Mesenchymal stem cell (in vitro differentiated cells and primary cell): ENCODE measurements around the gene SLC6A17.

ENCODE experiments used
- DNase-seq: peaks from one replicate; pipeline ENCODE4 v3.0.0-alpha.2; 2013
- H2AFZ ChIP-seq: one replicate; pipeline ENCODE4 v1.6.1; 2013; ENCODE audit warnings: low read depth, mild to moderate bottlenecking, control low read depth, inconsistent platforms, low read length, moderate library complexity
- H2AK5ac ChIP-seq: 2 replicates; pipeline ENCODE4 v1.6.1; 2013; ENCODE audit warnings: low read length, moderate library complexity, mild to moderate bottlenecking, inconsistent platforms; ENCODE audit not compliant: severe bottlenecking
- H2BK120ac ChIP-seq: one replicate; pipeline ENCODE4 v1.6.1; 2013; ENCODE audit warnings: low read depth, mild to moderate bottlenecking, inconsistent platforms, low read length, moderate library complexity
- H2BK12ac ChIP-seq, 2 experiments: one replicate each; pipeline ENCODE4 v1.6.1; 2013; ENCODE audit warnings: inconsistent platforms in 2 of 2, low read length in 2 of 2, mild to moderate bottlenecking in 2 of 2, moderate library complexity in 2 of 2, control low read depth in 1 of 2
- H2BK15ac ChIP-seq: one replicate; pipeline ENCODE4 v1.6.1; 2013; ENCODE audit warnings: mild to moderate bottlenecking, low read depth, inconsistent platforms; ENCODE audit not compliant: poor library complexity, severe bottlenecking
- H2BK5ac ChIP-seq: 2 replicates; pipeline ENCODE4 v1.6.1; 2013; ENCODE audit warnings: low read depth, mild to moderate bottlenecking, low read length, control low read depth, inconsistent platforms; ENCODE audit not compliant: poor library complexity, severe bottlenecking
- H3K14ac ChIP-seq, 2 experiments: one replicate each; pipeline ENCODE4 v1.6.1; 2013; ENCODE audit warnings: inconsistent platforms in 2 of 2, low read length in 2 of 2, control low read depth in 1 of 2, mild to moderate bottlenecking in 1 of 2, moderate library complexity in 1 of 2
- H3K18ac ChIP-seq, 2 experiments: one replicate each; pipeline ENCODE4 v1.6.1; 2013; ENCODE audit warnings: inconsistent platforms in 2 of 2, low read length in 2 of 2, control low read depth in 1 of 2, low read depth in 1 of 2, mild to moderate bottlenecking in 1 of 2
- H3K23ac ChIP-seq, 2 experiments: one replicate each; pipeline ENCODE4 v1.6.1; 2013; ENCODE audit warnings: inconsistent platforms in 2 of 2, low read length in 2 of 2, mild to moderate bottlenecking in 2 of 2, moderate library complexity in 2 of 2, control low read depth in 1 of 2
- H3K27ac ChIP-seq: 2 replicates; pipeline ENCODE4 v1.5.1; 2013; ENCODE audit warnings: mild to moderate bottlenecking, moderate library complexity, low read length, control low read depth, inconsistent platforms; ENCODE audit not compliant: poor library complexity, severe bottlenecking
- H3K27me3 ChIP-seq, 2 experiments: 2 replicates each; pipeline versions ENCODE4 v1.6.1 to v1.7.0; 2013; ENCODE audit warnings: low read length in 2 of 2, mild to moderate bottlenecking in 2 of 2, moderate library complexity in 2 of 2, control low read depth in 1 of 2, inconsistent platforms in 1 of 2; ENCODE audit not compliant: control insufficient read depth in 1 of 2, insufficient read depth in 1 of 2
- H3K36me3 ChIP-seq, 2 experiments: 2 replicates each; pipeline versions ENCODE4 v1.6.1 to v1.7.0; 2013; ENCODE audit warnings: low read length in 2 of 2, control low read depth in 1 of 2, inconsistent platforms in 1 of 2, low read depth in 1 of 2, mild to moderate bottlenecking in 1 of 2; ENCODE audit not compliant: insufficient read depth in 2 of 2, control insufficient read depth in 1 of 2
- H3K4ac ChIP-seq, 2 experiments: one replicate each; pipeline ENCODE4 v1.6.1; 2013; ENCODE audit warnings: inconsistent platforms in 2 of 2, low read length in 2 of 2, mild to moderate bottlenecking in 2 of 2, moderate library complexity in 2 of 2, control low read depth in 1 of 2, low read depth in 1 of 2
- H3K4me1 ChIP-seq: 2 replicates; pipeline ENCODE4 v1.6.1; 2013; ENCODE audit warnings: low read depth, low read length, control low read depth; ENCODE audit not compliant: control insufficient read depth, insufficient read depth
- H3K4me2 ChIP-seq: 2 replicates; pipeline ENCODE4 v1.6.1; 2013; ENCODE audit warnings: low read length, mild to moderate bottlenecking, inconsistent platforms; ENCODE audit not compliant: poor library complexity, severe bottlenecking
- H3K4me3 ChIP-seq, 2 experiments: 2 replicates each; pipeline versions ENCODE4 v1.5.1 to v1.7.0; 2013; ENCODE audit warnings: low read length in 2 of 2, mild to moderate bottlenecking in 2 of 2, control low read depth in 1 of 2, low read depth in 1 of 2; ENCODE audit not compliant: insufficient read depth in 1 of 2
- H3K79me1 ChIP-seq: replicated peaks from 2 replicates; pipeline ENCODE4 v1.6.1; 2013; ENCODE audit warnings: mild to moderate bottlenecking, control low read depth, low read length, inconsistent platforms; ENCODE audit not compliant: poor library complexity, severe bottlenecking
- H3K9ac ChIP-seq: 2 replicates; pipeline ENCODE4 v1.7.0; 2013; ENCODE audit warnings: mild to moderate bottlenecking, low read length, moderate library complexity
- H3K9me3 ChIP-seq: 2 replicates; pipeline ENCODE4 v1.7.0; 2013; ENCODE audit warnings: mild to moderate bottlenecking, low read length; ENCODE audit not compliant: control insufficient read depth
- H4K8ac ChIP-seq: one replicate; pipeline ENCODE4 v1.6.1; 2013; ENCODE audit warnings: inconsistent platforms, mild to moderate bottlenecking, low read length, moderate library complexity
- H4K91ac ChIP-seq: one replicate; pipeline ENCODE4 v1.6.1; 2013; ENCODE audit warnings: mild to moderate bottlenecking, low read length, inconsistent platforms
- WGBS: methylation state at CpG from one replicate; pipeline ENCODE4 v1.1.7; 2013; ENCODE audit warnings: mixed read lengths; 5-methylcytosine and 5-hydroxymethylcytosine counted together

The SLC6A17 gene

GRCh38 chr1:110220324-110220723 is 70.0 kb downstream of the SLC6A17 start:
- Histone ChIP-seq H3K14ac (no peak overlapping the region), H3K36me3 (peaks cover 0 to 49% of the 10 kb centered on the region in 2 experiments), H3K4me3 (no peak overlapping the region), H3K18ac (no peak overlapping the region), H3K23ac (no peak overlapping the region), H2BK120ac (no peak overlapping the region), H2BK15ac (no peak overlapping the region), H2BK12ac (no peak overlapping the region), H3K4me2 (no peak overlapping the region), H2AK5ac (no peak overlapping the region), H3K4me1 (peaks cover 2% of the 10 kb centered on the region), H3K27ac (no peak overlapping the region), H3K4ac (no peak overlapping the region), H3K27me3 (peaks cover 0 to 56% of the 10 kb centered on the region in 2 experiments), H2BK5ac (no peak overlapping the region), H3K9me3 (no peaks in the 10 kb centered on the region), H4K91ac (no peak overlapping the region), H3K79me1 (no peaks in the 10 kb centered on the region), H3K9ac (no peak overlapping the region), H2AFZ (no peak overlapping the region), H4K8ac (no peak overlapping the region)
- WGBS, result 75% methylated on average over 5 of the region's 5 CpGs
- no peak for DNase-seq

- Histone ChIP-seq H2BK120ac (no peak overlapping the region), H3K4me2 (no peak overlapping the region), H3K27me3 (peaks cover 0 to 48% of the 10 kb centered on the region in 2 experiments), H3K27ac (no peak overlapping the region), H2BK15ac (no peak overlapping the region), H3K23ac (no peak overlapping the region), H4K8ac (no peak overlapping the region), H3K9me3 (no peaks in the 10 kb centered on the region), H3K4ac (no peak overlapping the region), H4K91ac (no peak overlapping the region), H2AK5ac (no peak overlapping the region), H3K4me1 (peaks cover 2% of the 10 kb centered on the region), H3K4me3 (no peak overlapping the region), H2AFZ (no peak overlapping the region), H2BK12ac (no peak overlapping the region), H3K18ac (no peak overlapping the region), H3K79me1 (no peaks in the 10 kb centered on the region), H2BK5ac (no peak overlapping the region), H3K9ac (no peak overlapping the region), H3K36me3 (peaks cover 0 to 53% of the 10 kb centered on the region in 2 experiments), H3K14ac (no peak overlapping the region)
- no peak for DNase-seq
- 83% methylated on average over 4 of the region's 4 CpGs for WGBS
Observed at GRCh38 chr1:110221119-110221518, 70.8 kb downstream of the SLC6A17 start.

- no peak overlapping the region for H2AK5ac ChIP-seq
- no peak overlapping the region for H3K4ac ChIP-seq
- H3K23ac ChIP-seq, result no peak overlapping the region
- no peak overlapping the region for H4K8ac ChIP-seq
- no peak overlapping the region for H4K91ac ChIP-seq
- H3K9me3 ChIP-seq, result no peaks in the 10 kb centered on the region
- DNase-seq, result no peak
- H3K27me3 ChIP-seq, result peaks cover 0 to 29% of the 10 kb centered on the region in 2 experiments
- H3K4me2 ChIP-seq, result no peak overlapping the region
- WGBS, result 95% methylated on average over 27 of the region's 27 CpGs
- no peaks in the 10 kb centered on the region for H3K79me1 ChIP-seq
- peaks cover 0 to 62% of the 10 kb centered on the region in 2 experiments for H3K36me3 ChIP-seq
- no peak overlapping the region for H3K9ac ChIP-seq
- no peak overlapping the region for H3K27ac ChIP-seq
- H2BK15ac ChIP-seq, result no peak overlapping the region
- H2BK12ac ChIP-seq, result no peak overlapping the region
- H2BK5ac ChIP-seq, result no peak overlapping the region
- H3K18ac ChIP-seq, result no peak overlapping the region
- H3K4me1 ChIP-seq, result peaks cover 2% of the 10 kb centered on the region
- H2AFZ ChIP-seq, result no peak overlapping the region
- H2BK120ac ChIP-seq, result no peak overlapping the region
- no peak overlapping the region for H3K4me3 ChIP-seq
- H3K14ac ChIP-seq, result peak overlapping the region in 1 of 2 experiments; percentile 19
Observed at GRCh38 chr1:110223127-110223526, 72.8 kb downstream of the SLC6A17 start.

GRCh38 chr1:110223581-110223980 is 73.3 kb downstream of the SLC6A17 start:
- H4K8ac ChIP-seq, result no peak overlapping the region
- 91% methylated on average over 17 of the region's 17 CpGs for WGBS
- no peak overlapping the region for H3K27ac ChIP-seq
- no peaks in the 10 kb centered on the region for H3K9me3 ChIP-seq
- H2BK120ac ChIP-seq, result no peak overlapping the region
- H2AFZ ChIP-seq, result no peak overlapping the region
- H3K79me1 ChIP-seq, result no peaks in the 10 kb centered on the region
- H3K9ac ChIP-seq, result no peak overlapping the region
- no peak overlapping the region for H3K4me3 ChIP-seq
- no peak overlapping the region for H2BK12ac ChIP-seq
- peaks cover 0 to 27% of the 10 kb centered on the region in 2 experiments for H3K27me3 ChIP-seq
- no peak for DNase-seq
- no peak overlapping the region for H3K4ac ChIP-seq
- H3K36me3 ChIP-seq, result peaks cover 0 to 61% of the 10 kb centered on the region in 2 experiments
- no peak overlapping the region for H3K18ac ChIP-seq
- H2AK5ac ChIP-seq, result no peak overlapping the region
- H3K4me2 ChIP-seq, result no peak overlapping the region
- no peak overlapping the region for H2BK5ac ChIP-seq
- H4K91ac ChIP-seq, result no peak overlapping the region
- H2BK15ac ChIP-seq, result no peak overlapping the region
- H3K23ac ChIP-seq, result no peak overlapping the region
- H3K14ac ChIP-seq, result no peak overlapping the region
- peaks cover 2% of the 10 kb centered on the region for H3K4me1 ChIP-seq
